KMS-11 (cell line): ENCODE measurements around the gene EIF3J.

Experiments used
- H2AFZ ChIP-seq: fragments of 200-600 bp; sonication (generic); 2 replicates; pipeline ENCODE4 v1.6.1; 2016; ENCODE audit warnings: antibody characterized with exemption, mixed run types, low read depth
- H3K27ac ChIP-seq: fragments of 200-600 bp; sonication (generic); 2 replicates; pipeline ENCODE4 v1.6.1; 2016; ENCODE audit warnings: mild to moderate bottlenecking, mixed run types
- H3K27me3 ChIP-seq: fragments of 200-600 bp; sonication (generic); 2 replicates; pipeline ENCODE4 v1.6.1; 2017; ENCODE audit warnings: mild to moderate bottlenecking, low read depth, mixed run types, moderate library complexity; ENCODE audit not compliant: insufficient read depth
- H3K36me3 ChIP-seq: fragments of 200-600 bp; sonication (generic); 2 replicates; pipeline ENCODE4 v1.6.1; 2017; ENCODE audit warnings: mild to moderate bottlenecking, mixed run types; ENCODE audit not compliant: insufficient read depth
- H3K4me1 ChIP-seq: fragments of 200-600 bp; sonication (generic); 2 replicates; pipeline ENCODE4 v1.6.1; 2016; ENCODE audit warnings: mild to moderate bottlenecking, low read depth, mixed run types; ENCODE audit not compliant: poor library complexity, severe bottlenecking
- H3K4me2 ChIP-seq: fragments of 200-600 bp; sonication (generic); 2 replicates; pipeline ENCODE4 v1.7.0; 2016; ENCODE audit warnings: mild to moderate bottlenecking, mixed run types
- H3K4me3 ChIP-seq: fragments of 200-600 bp; sonication (generic); IDR thresholded peaks from 2 replicates; pipeline ENCODE4 v1.6.1; 2017; ENCODE audit warnings: low read depth, low read length, mixed read lengths; ENCODE audit not compliant: insufficient read depth
- H3K79me2 ChIP-seq: fragments of 200-600 bp; sonication (generic); 2 replicates; pipeline ENCODE4 v1.6.1; 2016; ENCODE audit warnings: low read depth, mixed run types; ENCODE audit not compliant: insufficient read depth
- H3K9ac ChIP-seq: fragments of 200-600 bp; sonication (generic); 2 replicates; pipeline ENCODE4 v1.6.1; 2016; ENCODE audit warnings: mild to moderate bottlenecking, mixed run types
- H4K20me1 ChIP-seq: fragments of 200-600 bp; sonication (generic); 2 replicates; pipeline ENCODE4 v1.6.1; 2016; ENCODE audit warnings: mild to moderate bottlenecking, mixed run types; ENCODE audit not compliant: insufficient read depth
- TF ChIP-seq, protein P1 (sequence below): fragments of 200-600 bp; sonication (generic); conservative IDR thresholded peaks from 2 replicates; pipeline ENCODE4 v1.6.1; 2017; ENCODE audit warnings: low read depth, mild to moderate bottlenecking, antibody characterized with exemption, low read length, moderate library complexity, mixed read lengths

The EIF3J gene

DNA sequence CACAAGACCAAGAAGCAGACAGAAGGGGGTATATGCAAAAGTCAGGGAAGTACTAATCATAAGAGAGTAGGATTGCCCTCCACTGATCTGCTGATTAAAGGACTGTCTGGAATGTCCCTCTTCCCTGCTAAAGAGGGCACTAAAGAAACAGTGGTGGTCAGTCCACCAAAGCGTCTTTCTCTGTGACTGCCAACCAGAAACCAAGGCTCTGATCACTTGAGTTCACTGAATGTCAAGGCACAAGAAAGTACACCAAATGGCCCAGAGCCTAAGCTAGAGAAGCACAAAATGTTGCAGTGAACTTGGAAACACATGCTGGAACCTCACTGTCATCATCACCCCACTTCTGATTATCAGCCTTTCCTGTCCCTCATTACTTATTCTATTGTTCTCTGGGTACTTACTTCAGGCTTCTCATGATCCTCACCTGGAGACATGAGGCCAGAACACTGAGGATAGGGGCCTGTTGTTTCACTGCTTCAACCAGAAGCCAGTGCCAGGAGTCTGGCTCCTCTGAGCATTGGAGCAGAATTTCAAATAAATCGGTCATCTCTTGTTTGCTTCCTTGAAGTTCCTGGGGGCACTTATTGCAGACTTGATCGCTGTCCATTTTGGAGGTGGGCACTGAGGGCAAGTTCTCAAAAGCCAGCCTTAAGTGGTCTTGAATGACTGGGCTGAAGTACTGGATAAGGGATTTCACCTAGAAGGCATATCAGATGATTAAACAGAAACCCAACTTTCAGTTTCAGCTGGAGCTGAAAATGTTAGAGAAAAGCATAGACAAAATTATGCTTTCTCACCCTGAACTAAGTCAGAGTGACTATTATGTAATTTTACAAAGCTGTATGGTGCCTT is 58.9 kb downstream of the EIF3J start:
- Histone ChIP-seq H2AFZ (no peak overlapping the region), H3K27me3 (no peaks in the 10 kb centered on the region), H3K4me3 (no peak overlapping the region), H4K20me1 (no peaks in the 10 kb centered on the region), H3K79me2 (no peaks in the 10 kb centered on the region), H3K9ac (peak overlapping the region; percentile 14; the same call in 1 of the 2 replicates), H3K36me3 (no peaks in the 10 kb centered on the region), H3K4me2 (peak overlapping the region; percentile 61), H3K27ac (peak overlapping the region; percentile 66), H3K4me1 (peaks cover 51% of the 10 kb centered on the region)
- TF ChIP-seq, protein P1, sequence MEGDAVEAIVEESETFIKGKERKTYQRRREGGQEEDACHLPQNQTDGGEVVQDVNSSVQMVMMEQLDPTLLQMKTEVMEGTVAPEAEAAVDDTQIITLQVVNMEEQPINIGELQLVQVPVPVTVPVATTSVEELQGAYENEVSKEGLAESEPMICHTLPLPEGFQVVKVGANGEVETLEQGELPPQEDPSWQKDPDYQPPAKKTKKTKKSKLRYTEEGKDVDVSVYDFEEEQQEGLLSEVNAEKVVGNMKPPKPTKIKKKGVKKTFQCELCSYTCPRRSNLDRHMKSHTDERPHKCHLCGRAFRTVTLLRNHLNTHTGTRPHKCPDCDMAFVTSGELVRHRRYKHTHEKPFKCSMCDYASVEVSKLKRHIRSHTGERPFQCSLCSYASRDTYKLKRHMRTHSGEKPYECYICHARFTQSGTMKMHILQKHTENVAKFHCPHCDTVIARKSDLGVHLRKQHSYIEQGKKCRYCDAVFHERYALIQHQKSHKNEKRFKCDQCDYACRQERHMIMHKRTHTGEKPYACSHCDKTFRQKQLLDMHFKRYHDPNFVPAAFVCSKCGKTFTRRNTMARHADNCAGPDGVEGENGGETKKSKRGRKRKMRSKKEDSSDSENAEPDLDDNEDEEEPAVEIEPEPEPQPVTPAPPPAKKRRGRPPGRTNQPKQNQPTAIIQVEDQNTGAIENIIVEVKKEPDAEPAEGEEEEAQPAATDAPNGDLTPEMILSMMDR = no peak

DNA sequence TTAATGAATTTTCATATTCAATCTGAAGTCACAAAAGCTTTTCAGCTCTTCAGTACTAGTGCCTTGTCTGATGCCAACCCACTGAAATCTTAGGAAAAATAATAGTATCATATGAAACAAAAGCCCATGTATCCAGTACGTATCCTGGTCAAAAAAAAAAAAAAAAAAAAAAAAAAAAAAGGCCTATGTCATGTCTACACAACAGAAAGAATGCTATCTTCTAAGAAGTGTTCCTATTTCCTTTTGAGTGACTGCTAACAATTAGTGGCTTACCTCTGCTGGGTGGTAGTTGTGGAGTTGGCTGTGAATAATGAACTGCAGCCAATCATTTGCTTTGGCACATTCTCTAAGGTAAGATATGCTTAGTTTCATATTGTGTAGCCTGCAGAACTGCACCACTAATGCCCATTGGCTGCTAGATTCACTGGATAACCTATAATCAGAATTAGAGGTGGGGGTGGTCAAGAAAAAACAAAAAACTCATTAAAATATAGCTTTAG is 59.6 kb downstream of the EIF3J start:
- no peaks in the 10 kb centered on the region for H3K79me2 ChIP-seq
- TF ChIP-seq, protein P1 = no peak
- H3K4me1 ChIP-seq = peaks cover 51% of the 10 kb centered on the region
- H3K4me3 ChIP-seq = no peak overlapping the region
- no peaks in the 10 kb centered on the region for H3K36me3 ChIP-seq
- H3K9ac ChIP-seq = peak overlapping the region; percentile 14; the same call in 1 of the 2 replicates
- no peaks in the 10 kb centered on the region for H4K20me1 ChIP-seq
- no peaks in the 10 kb centered on the region for H3K27me3 ChIP-seq
- H3K27ac ChIP-seq = peak overlapping the region; percentile 66; the same call in 1 of the 2 replicates
- no peak overlapping the region for H2AFZ ChIP-seq
- H3K4me2 ChIP-seq = peak overlapping the region; percentile 61

DNA sequence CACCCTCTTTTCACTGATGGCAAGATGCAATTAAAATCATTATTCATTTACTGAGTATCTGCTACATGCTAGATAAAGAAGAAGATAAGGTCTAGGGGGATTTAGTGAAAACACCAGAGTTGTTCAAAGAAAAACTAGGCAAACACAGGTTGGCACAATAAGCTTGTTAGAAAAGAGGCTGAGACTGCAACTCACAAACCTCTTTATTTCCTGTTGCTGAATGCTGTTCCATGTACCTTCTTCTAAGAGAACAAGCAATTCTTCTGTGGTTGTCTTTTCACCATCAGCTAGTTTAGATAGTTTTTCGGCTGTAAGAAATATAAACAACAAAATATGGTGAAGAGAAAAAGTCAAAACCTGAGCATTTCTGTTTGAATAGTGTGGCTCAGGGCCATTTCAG is 61.1 kb downstream of the EIF3J start:
- Histone ChIP-seq H3K36me3 (no peaks in the 10 kb centered on the region), H3K27me3 (no peaks in the 10 kb centered on the region), H3K9ac (no peak overlapping the region)

DNA sequence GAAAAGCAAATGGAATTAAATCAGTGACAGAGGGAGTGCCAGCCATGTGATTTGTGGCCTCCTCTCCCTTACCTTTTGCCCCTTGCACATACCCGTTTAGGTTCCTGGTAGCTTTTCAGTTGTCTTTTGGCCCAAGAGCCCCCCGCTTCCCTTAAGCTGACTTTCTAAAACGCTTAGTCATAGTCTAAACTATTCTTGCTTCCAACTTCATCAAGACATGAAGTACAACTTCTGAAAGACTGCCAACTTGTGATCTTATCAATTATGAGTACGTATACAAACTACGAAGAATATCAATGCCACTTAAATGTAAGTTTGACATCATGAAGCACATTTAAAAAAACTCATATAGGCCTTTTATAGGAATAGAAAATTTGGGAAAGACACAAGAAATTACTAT is 61.9 kb downstream of the EIF3J start:
- Histone ChIP-seq H3K79me2 (no peaks in the 10 kb centered on the region), H4K20me1 (no peaks in the 10 kb centered on the region), H3K4me1 (peaks cover 45% of the 10 kb centered on the region), H2AFZ (no peak overlapping the region), H3K27ac (no peak overlapping the region), H3K9ac (no peak overlapping the region), H3K27me3 (no peaks in the 10 kb centered on the region), H3K36me3 (no peaks in the 10 kb centered on the region), H3K4me2 (no peak overlapping the region), H3K4me3 (no peak overlapping the region)
- TF ChIP-seq, protein P1 = no peak

More for the DNA sequence above, 61.1 kb downstream of the EIF3J start:
- Histone ChIP-seq H4K20me1 (no peaks in the 10 kb centered on the region), H3K4me3 (no peak overlapping the region), H3K4me1 (peaks cover 51% of the 10 kb centered on the region), H2AFZ (no peak overlapping the region), H3K27ac (0 out of 2 replicates have a peak overlapping the region, but pooled peaks have one; percentile 9), H3K79me2 (no peaks in the 10 kb centered on the region), H3K4me2 (no peak overlapping the region)
- TF ChIP-seq, protein P1 = no peak
